Stomach (tissue), 4 donors: Measurements from ENCODE around the gene CCDC152.

ENCODE experiments used
- CTCF ChIP-seq, 7 experiments: fragments of 450-650 bp in 4 of 7; fragments of 200-600 bp in 3 of 7; sonication (generic) in 3 of 7; IDR thresholded peaks; one replicate each; pipeline ENCODE4 v1.5.1; 2016 to 2019; ENCODE audit warnings: antibody characterized with exemption in 7 of 7, control low read depth in 2 of 7, mild to moderate bottlenecking in 1 of 7
- EP300 ChIP-seq: sonication (generic); formaldehyde crosslinking; IDR thresholded peaks from one replicate; pipeline ENCODE4 v1.6.1; 2017; ENCODE audit warnings: antibody characterized with exemption
- POLR2AphosphoS5 ChIP-seq, 3 donors: sonication (generic); formaldehyde crosslinking; IDR thresholded peaks; one replicate each; pipeline ENCODE4 v1.6.1; 2016; ENCODE audit warnings: antibody characterized with exemption in 3 of 3

GRCh38 chr5:42837601-42838000 lies 81.0 kb downstream of the CCDC152 start:
- TF ChIP-seq EP300 (no peak), CTCF (IDR thresholded peaks at IDR 0.05) (no peak), POLR2AphosphoS5 (IDR thresholded peaks at IDR 0.05) (no peak)
